Natural killer cell (primary cell): ENCODE data around the gene VAV3. TPM values are rescaled to one million over a fixed set of nuclear protein-coding genes. Genes with fewer than 3 reads are reported as not detected.
A peak's percentile ranks its signal among the peaks of the same experiment; 100 is the strongest.

ENCODE experiments used
- ATAC-seq, 3 donors: fragments of 150-1000 bp in 2 of 3; fragments of 200-7000 bp in 1 of 3; cut with Tn5 transposase; 1 replicate in 1 of 3; 2 replicates in 2 of 3; pipeline ENCODE4 v1.10.0; 2021; ENCODE audit warnings: mild to moderate bottlenecking in 2 of 3, moderate library complexity in 2 of 3
- DNase-seq, 2 donors: peaks; one replicate each; pipeline versions ENCODE4 v3.0.0 to v3.0.0-alpha.2; 2013 to 2021; ENCODE audit warnings: mixed read lengths in 1 of 2
- H3K27ac ChIP-seq: one replicate; pipeline ENCODE4 v1.5.1; 2013; ENCODE audit warnings: mild to moderate bottlenecking, low read length
- H3K27me3 ChIP-seq: one replicate; pipeline ENCODE4 v1.6.1; 2013; ENCODE audit warnings: low read length; ENCODE audit not compliant: control insufficient read depth, insufficient read depth
- H3K36me3 ChIP-seq: one replicate; pipeline ENCODE4 v1.6.1; 2013; ENCODE audit warnings: low read length; ENCODE audit not compliant: control insufficient read depth, insufficient read depth
- H3K4me1 ChIP-seq: one replicate; pipeline ENCODE4 v1.6.1; 2013; ENCODE audit warnings: low read length; ENCODE audit not compliant: control insufficient read depth, insufficient read depth
- H3K4me3 ChIP-seq: one replicate; pipeline ENCODE4 v1.5.1; 2013; ENCODE audit warnings: low read length
- H3K9me3 ChIP-seq: one replicate; pipeline ENCODE4 v1.6.1; 2013; ENCODE audit warnings: low read length; ENCODE audit not compliant: control insufficient read depth, insufficient read depth
- H3K27ac Mint-ChIP-seq, 2 donors: one replicate each; pipeline ENCODE4 v1.8.0; 2022; ENCODE audit warnings: mild to moderate bottlenecking in 2 of 2, mixed read lengths in 2 of 2, moderate library complexity in 1 of 2
- H3K27me3 Mint-ChIP-seq, 2 donors: one replicate each; pipeline ENCODE4 v1.8.0; 2022; ENCODE audit warnings: low read depth in 2 of 2, mixed read lengths in 2 of 2
- H3K36me3 Mint-ChIP-seq: one replicate; pipeline ENCODE4 v1.8.0; 2022; ENCODE audit warnings: mixed read lengths
- H3K4me1 Mint-ChIP-seq, 2 donors: one replicate each; pipeline ENCODE4 v1.8.0; 2022; ENCODE audit warnings: mixed read lengths in 2 of 2
- H3K4me3 Mint-ChIP-seq: one replicate; pipeline ENCODE4 v1.8.0; 2022; ENCODE audit warnings: mild to moderate bottlenecking, moderate library complexity, mixed read lengths
- H3K9me3 Mint-ChIP-seq, 2 donors: one replicate each; pipeline ENCODE4 v1.8.0; 2022; ENCODE audit warnings: mixed read lengths in 2 of 2
- CTCF ChIP-seq: fragments of 200-600 bp; IDR thresholded peaks from one replicate; pipeline ENCODE4 v1.8.0; 2022; ENCODE audit warnings: antibody characterized with exemption
- WGBS: methylation state at CpG from one replicate; pipeline ENCODE4 v1.1.7; 2013; ENCODE audit warnings: missing lambda C conversion rate; ENCODE audit not compliant: insufficient coverage; 5-methylcytosine and 5-hydroxymethylcytosine counted together
- intact Hi-C: fragments of 100-400 bp; cut with micrococcal nuclease; formaldehyde crosslinking; loops from one replicate; pipeline ENCODE4 v1.14.2; 2022
- total RNA-seq, 4 donors: library from RNA; stranded (reverse); fragments of 120-200 nt in 1 of 4; gene quantifications; one replicate each; pipeline versions ENCODE4 v1.2.3 to v1.2.4, GENCODE V29; 2013 to 2022

VAV3 gene
- total RNA-seq, 3 donors from 2014 or later (not counting 1 experiment from before 2014, with no cell fraction given), result 95.8 to 101 (median 96.6) TPM

GRCh38 chr1:107830075-107830474 lies 134.9 kb downstream of the VAV3 start:
- Mint-ChIP-seq H3K4me1 (peaks cover 88 to 93% of the 10 kb centered on the region in 2 donors), H3K36me3 (no peaks in the 10 kb centered on the region), H3K27me3 (no peaks in the 10 kb centered on the region), H3K9me3 (no peaks in the 10 kb centered on the region), H3K4me3 (peak overlapping the region; percentile 88), H3K27ac (peak overlapping the region; percentile 87 to 90)
- Histone ChIP-seq H3K27ac (peak overlapping the region; percentile 65), H3K27me3 (no peaks in the 10 kb centered on the region), H3K36me3 (no peaks in the 10 kb centered on the region), H3K4me1 (peaks cover 45% of the 10 kb centered on the region), H3K9me3 (no peaks in the 10 kb centered on the region), H3K4me3 (no peak overlapping the region)
- no peak for TF ChIP-seq CTCF
- WGBS, result 73% methylated on average over 1 of the region's 1 CpG
- no peak for ATAC-seq
- intact Hi-C loops, result no loop called here
- DNase-seq, result no peak

GRCh38 chr1:107829036-107829770 lies 135.8 kb downstream of the VAV3 start:
- ATAC-seq, result peak; percentile 82 to 96 (median 92)
- intact Hi-C loops, result loop anchor here (1.0 to 10.0 kb wide), 6 partner anchors 8 to 763 kb away; no protein-coding TSS in a partner anchor
- H3K4me1 Mint-ChIP-seq, result peaks cover 82 to 88% of the 10 kb centered on the region in 2 donors
- H3K27me3 Mint-ChIP-seq, result no peaks in the 10 kb centered on the region
- H3K4me3 Mint-ChIP-seq, result peak overlapping the region; percentile 88
- H3K4me1 ChIP-seq, result peaks cover 36% of the 10 kb centered on the region
- no peaks in the 10 kb centered on the region for H3K9me3 ChIP-seq
- DNase-seq, result peak in 1 of 2 donors; percentile 56
- H3K27me3 ChIP-seq, result no peaks in the 10 kb centered on the region
- peak overlapping the region; percentile 65 for H3K27ac ChIP-seq
- peak overlapping the region; percentile 87 to 90 for H3K27ac Mint-ChIP-seq
- no peak for TF ChIP-seq CTCF
- H3K4me3 ChIP-seq, result no peak overlapping the region
- H3K36me3 Mint-ChIP-seq, result no peaks in the 10 kb centered on the region
- no CpG with 5 or more reads among the region's 1 CpG for WGBS
- H3K36me3 ChIP-seq, result no peaks in the 10 kb centered on the region
- H3K9me3 Mint-ChIP-seq, result no peaks in the 10 kb centered on the region

GRCh38 chr1:107824946-107825345 lies 140.0 kb downstream of the VAV3 start:
- Histone ChIP-seq H3K27ac (peak overlapping the region; percentile 55), H3K4me3 (no peak overlapping the region), H3K4me1 (peaks cover 27% of the 10 kb centered on the region), H3K36me3 (peaks cover 2% of the 10 kb centered on the region), H3K9me3 (peaks cover 3% of the 10 kb centered on the region), H3K27me3 (no peaks in the 10 kb centered on the region)
- ATAC-seq, result no peak
- H3K4me3 Mint-ChIP-seq, result peak overlapping the region; percentile 41
- WGBS, result no CpG with 5 or more reads among the region's 2 CpGs
- no peak for TF ChIP-seq CTCF
- peaks cover 20% of the 10 kb centered on the region for H3K36me3 Mint-ChIP-seq
- no peak for DNase-seq
- peaks cover 85 to 90% of the 10 kb centered on the region in 2 donors for H3K4me1 Mint-ChIP-seq
- H3K27ac Mint-ChIP-seq, result peak overlapping the region; percentile 87 to 90
- no peaks in the 10 kb centered on the region for H3K27me3 Mint-ChIP-seq
- H3K9me3 Mint-ChIP-seq, result peaks cover 4 to 20% of the 10 kb centered on the region in 2 donors
- intact Hi-C loops, result loop anchor here (5.0 to 10.0 kb wide), 2 partner anchors 70 to 767 kb away; no protein-coding TSS in a partner anchor
